Natural killer cell (primary cell): ENCODE results near the gene SNED1. TPM values are rescaled to one million over a fixed set of nuclear protein-coding genes. Genes with fewer than 3 reads are reported as not detected.

Source experiments
- ATAC-seq, 3 donors: fragments of 150-1000 bp in 2 of 3; fragments of 200-7000 bp in 1 of 3; cut with Tn5 transposase; 1 replicate in 1 of 3; 2 replicates in 2 of 3; pipeline ENCODE4 v1.10.0; 2021; ENCODE audit warnings: mild to moderate bottlenecking in 2 of 3, moderate library complexity in 2 of 3
- DNase-seq, 2 donors: peaks; one replicate each; pipeline versions ENCODE4 v3.0.0 to v3.0.0-alpha.2; 2013 to 2021; ENCODE audit warnings: mixed read lengths in 1 of 2
- H3K27ac ChIP-seq: one replicate; pipeline ENCODE4 v1.5.1; 2013; ENCODE audit warnings: mild to moderate bottlenecking, low read length
- H3K27me3 ChIP-seq: one replicate; pipeline ENCODE4 v1.6.1; 2013; ENCODE audit warnings: low read length; ENCODE audit not compliant: control insufficient read depth, insufficient read depth
- H3K36me3 ChIP-seq: one replicate; pipeline ENCODE4 v1.6.1; 2013; ENCODE audit warnings: low read length; ENCODE audit not compliant: control insufficient read depth, insufficient read depth
- H3K4me1 ChIP-seq: one replicate; pipeline ENCODE4 v1.6.1; 2013; ENCODE audit warnings: low read length; ENCODE audit not compliant: control insufficient read depth, insufficient read depth
- H3K4me3 ChIP-seq: one replicate; pipeline ENCODE4 v1.5.1; 2013; ENCODE audit warnings: low read length
- H3K9me3 ChIP-seq: one replicate; pipeline ENCODE4 v1.6.1; 2013; ENCODE audit warnings: low read length; ENCODE audit not compliant: control insufficient read depth, insufficient read depth
- H3K27ac Mint-ChIP-seq, 2 donors: one replicate each; pipeline ENCODE4 v1.8.0; 2022; ENCODE audit warnings: mild to moderate bottlenecking in 2 of 2, mixed read lengths in 2 of 2, moderate library complexity in 1 of 2
- H3K27me3 Mint-ChIP-seq, 2 donors: one replicate each; pipeline ENCODE4 v1.8.0; 2022; ENCODE audit warnings: low read depth in 2 of 2, mixed read lengths in 2 of 2
- H3K36me3 Mint-ChIP-seq: one replicate; pipeline ENCODE4 v1.8.0; 2022; ENCODE audit warnings: mixed read lengths
- H3K4me1 Mint-ChIP-seq, 2 donors: one replicate each; pipeline ENCODE4 v1.8.0; 2022; ENCODE audit warnings: mixed read lengths in 2 of 2
- H3K4me3 Mint-ChIP-seq: one replicate; pipeline ENCODE4 v1.8.0; 2022; ENCODE audit warnings: mild to moderate bottlenecking, moderate library complexity, mixed read lengths
- H3K9me3 Mint-ChIP-seq, 2 donors: one replicate each; pipeline ENCODE4 v1.8.0; 2022; ENCODE audit warnings: mixed read lengths in 2 of 2
- WGBS: methylation state at CpG from one replicate; pipeline ENCODE4 v1.1.7; 2013; ENCODE audit warnings: missing lambda C conversion rate; ENCODE audit not compliant: insufficient coverage; 5-methylcytosine and 5-hydroxymethylcytosine counted together
- intact Hi-C: fragments of 100-400 bp; cut with micrococcal nuclease; formaldehyde crosslinking; loops from one replicate; pipeline ENCODE4 v1.14.2; 2022
- total RNA-seq, 4 donors: library from RNA; stranded (reverse); fragments of 120-200 nt in 1 of 4; gene quantifications; one replicate each; pipeline versions ENCODE4 v1.2.3 to v1.2.4, GENCODE V29; 2013 to 2022
- TF ChIP-seq, protein P1 (sequence below): fragments of 200-600 bp; IDR thresholded peaks from one replicate; pipeline ENCODE4 v1.8.0; 2022; ENCODE audit warnings: antibody characterized with exemption

Gene SNED1
- total RNA-seq, 3 donors from 2014 or later (not counting 1 experiment from before 2014, with no cell fraction given) = 0.97 to 4.9 (median 2.5) TPM

DNA sequence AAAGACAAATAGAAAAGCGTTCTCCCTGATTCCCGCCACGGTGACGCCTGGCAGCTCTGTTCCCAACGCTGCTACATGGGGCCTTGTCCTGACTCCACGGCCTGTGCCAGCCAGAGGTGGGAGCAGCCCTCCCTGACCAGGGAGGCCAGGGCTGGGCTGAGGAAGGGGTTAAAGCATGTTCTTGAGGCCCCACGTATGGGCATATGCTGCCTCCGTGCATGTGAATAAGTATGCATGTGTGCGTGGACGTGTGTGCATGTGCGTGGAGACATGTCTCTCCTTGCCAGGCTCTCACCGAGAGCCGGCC, 1.6 kb upstream of the SNED1 start:
- no peak overlapping the region for H3K4me3 Mint-ChIP-seq
- intact Hi-C loops = no loop called here
- H3K4me1 Mint-ChIP-seq = peaks cover 0 to 9% of the 10 kb centered on the region in 2 donors
- no peaks in the 10 kb centered on the region for H3K36me3 ChIP-seq
- DNase-seq (no peak), ATAC-seq (no peak)
- H3K9me3 Mint-ChIP-seq = no peaks in the 10 kb centered on the region
- 94% methylated on average over 13 of the region's 13 CpGs for WGBS
- H3K4me1 ChIP-seq = peaks cover 7% of the 10 kb centered on the region
- no peak overlapping the region for H3K27ac Mint-ChIP-seq
- TF ChIP-seq, protein P1, sequence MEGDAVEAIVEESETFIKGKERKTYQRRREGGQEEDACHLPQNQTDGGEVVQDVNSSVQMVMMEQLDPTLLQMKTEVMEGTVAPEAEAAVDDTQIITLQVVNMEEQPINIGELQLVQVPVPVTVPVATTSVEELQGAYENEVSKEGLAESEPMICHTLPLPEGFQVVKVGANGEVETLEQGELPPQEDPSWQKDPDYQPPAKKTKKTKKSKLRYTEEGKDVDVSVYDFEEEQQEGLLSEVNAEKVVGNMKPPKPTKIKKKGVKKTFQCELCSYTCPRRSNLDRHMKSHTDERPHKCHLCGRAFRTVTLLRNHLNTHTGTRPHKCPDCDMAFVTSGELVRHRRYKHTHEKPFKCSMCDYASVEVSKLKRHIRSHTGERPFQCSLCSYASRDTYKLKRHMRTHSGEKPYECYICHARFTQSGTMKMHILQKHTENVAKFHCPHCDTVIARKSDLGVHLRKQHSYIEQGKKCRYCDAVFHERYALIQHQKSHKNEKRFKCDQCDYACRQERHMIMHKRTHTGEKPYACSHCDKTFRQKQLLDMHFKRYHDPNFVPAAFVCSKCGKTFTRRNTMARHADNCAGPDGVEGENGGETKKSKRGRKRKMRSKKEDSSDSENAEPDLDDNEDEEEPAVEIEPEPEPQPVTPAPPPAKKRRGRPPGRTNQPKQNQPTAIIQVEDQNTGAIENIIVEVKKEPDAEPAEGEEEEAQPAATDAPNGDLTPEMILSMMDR = no peak
- no peak overlapping the region for H3K4me3 ChIP-seq
- no peak overlapping the region for H3K27ac ChIP-seq
- no peaks in the 10 kb centered on the region for H3K36me3 Mint-ChIP-seq
- peaks cover 11 to 23% of the 10 kb centered on the region in 2 donors for H3K27me3 Mint-ChIP-seq
- H3K9me3 ChIP-seq = no peaks in the 10 kb centered on the region
- peaks cover 6% of the 10 kb centered on the region for H3K27me3 ChIP-seq

DNA sequence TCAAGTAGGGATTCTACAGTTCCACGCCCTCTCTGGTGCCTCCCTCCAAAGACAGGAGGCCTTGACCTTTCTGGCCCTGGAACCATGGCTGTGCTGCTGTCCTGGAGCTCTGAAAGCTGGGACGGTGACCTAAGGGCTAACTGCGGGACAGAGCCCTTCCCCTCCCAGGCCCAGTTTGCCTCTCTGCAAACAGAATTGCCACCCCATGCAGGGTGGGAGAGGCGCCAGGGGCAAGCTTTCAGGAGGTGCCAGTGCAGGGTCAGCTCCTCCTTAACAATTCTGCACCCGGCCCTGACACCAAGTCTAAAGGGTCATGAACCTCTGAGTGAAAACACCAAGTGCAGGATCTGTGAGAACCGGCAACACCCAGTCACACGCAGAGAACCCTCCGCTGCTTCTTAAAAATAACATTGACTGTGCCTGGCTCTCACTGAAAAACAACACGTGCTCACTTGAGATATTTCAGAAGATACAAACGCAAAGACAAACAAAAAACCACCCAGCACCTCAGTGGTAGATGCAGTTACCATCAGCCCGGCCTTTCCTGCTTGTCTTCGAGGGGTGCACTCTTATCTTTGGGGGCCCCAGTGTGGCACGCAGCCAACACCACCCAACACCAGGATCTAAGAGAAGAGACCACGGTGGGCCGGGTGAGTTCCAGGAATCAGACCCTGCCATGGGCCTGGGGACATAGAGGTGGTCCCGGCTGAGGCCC, 1.1 kb upstream of the SNED1 start:
- peak; percentile 14 to 53 for DNase-seq
- no peak for ATAC-seq
- H3K4me3 Mint-ChIP-seq = peak overlapping the region; percentile 79
- no peaks in the 10 kb centered on the region for H3K9me3 Mint-ChIP-seq
- Histone ChIP-seq H3K36me3 (no peaks in the 10 kb centered on the region), H3K27me3 (peaks cover 6% of the 10 kb centered on the region), H3K9me3 (no peaks in the 10 kb centered on the region), H3K27ac (no peak overlapping the region), H3K4me1 (peaks cover 7% of the 10 kb centered on the region), H3K4me3 (no peak overlapping the region)
- peaks cover 0 to 9% of the 10 kb centered on the region in 2 donors for H3K4me1 Mint-ChIP-seq
- TF ChIP-seq, protein P1 = no peak
- WGBS = 67% methylated on average over 16 of the region's 16 CpGs
- peaks cover 11 to 23% of the 10 kb centered on the region in 2 donors for H3K27me3 Mint-ChIP-seq
- intact Hi-C loops = no loop called here
- H3K36me3 Mint-ChIP-seq = no peaks in the 10 kb centered on the region
- no peak overlapping the region for H3K27ac Mint-ChIP-seq

DNA sequence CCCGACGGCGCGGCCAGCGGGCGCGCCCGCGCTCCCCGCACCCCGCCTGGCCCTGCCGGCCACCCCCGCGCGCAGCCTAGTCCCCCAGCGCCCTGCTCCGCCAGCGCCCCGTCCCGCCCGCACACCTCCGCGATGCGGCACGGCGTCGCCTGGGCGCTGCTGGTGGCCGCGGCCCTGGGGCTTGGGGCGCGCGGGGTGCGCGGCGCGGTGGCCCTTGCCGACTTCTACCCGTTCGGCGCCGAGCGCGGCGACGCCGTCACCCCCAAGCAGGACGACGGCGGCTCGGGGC, 232 bp downstream of the SNED1 start:
- peaks cover 0 to under 1% of the 10 kb centered on the region in 2 donors for H3K9me3 Mint-ChIP-seq
- no peak overlapping the region for H3K27ac ChIP-seq
- intact Hi-C loops = no loop called here
- no peak overlapping the region for H3K27ac Mint-ChIP-seq
- 1% methylated on average over 51 of the region's 51 CpGs for WGBS
- DNase-seq (no peak), ATAC-seq (peak; percentile 15 to 51 (median 44))
- no peak overlapping the region for H3K4me3 ChIP-seq
- H3K36me3 ChIP-seq = no peaks in the 10 kb centered on the region
- H3K27me3 Mint-ChIP-seq = peaks cover 11 to 23% of the 10 kb centered on the region in 2 donors
- H3K36me3 Mint-ChIP-seq = no peaks in the 10 kb centered on the region
- H3K27me3 ChIP-seq = peaks cover 6% of the 10 kb centered on the region
- peaks cover 7% of the 10 kb centered on the region for H3K4me1 ChIP-seq
- peaks cover 0 to 9% of the 10 kb centered on the region in 2 donors for H3K4me1 Mint-ChIP-seq
- TF ChIP-seq, protein P1 = no peak
- peak overlapping the region; percentile 61 for H3K4me3 Mint-ChIP-seq
- H3K9me3 ChIP-seq = peaks cover 6% of the 10 kb centered on the region
